Heart left ventricle (tissue), 16 donors: ENCODE results near the gene KCNJ16. TPM values are rescaled to one million over a fixed set of nuclear protein-coding genes. Genes with fewer than 3 reads are reported as not detected.

Experiments
- ATAC-seq, 4 donors: fragments of 200-7000 bp; cut with Tn5 transposase; one replicate each; pipeline ENCODE4 v1.9.1; 2020 to 2022; ENCODE audit warnings: moderate library complexity in 4 of 4, mild to moderate bottlenecking in 3 of 4, moderate number of reproducible peaks in 1 of 4
- DNase-seq, 5 donors: peaks; one replicate each; pipeline ENCODE4 v3.0.0-alpha.2; 2020
- H3K27ac ChIP-seq, 12 donors: fragments of 200-600 bp; sonication (generic) in 4 of 12; one replicate each; pipeline versions ENCODE4 v1.5.0 to v1.8.0; 2016 to 2022; ENCODE audit warnings: mild to moderate bottlenecking in 2 of 12
- H3K27me3 ChIP-seq, 9 donors: fragments of 200-600 bp; sonication (generic) in 2 of 9; one replicate each; pipeline versions ENCODE4 v1.5.1 to v1.8.0; 2016 to 2022; ENCODE audit warnings: mild to moderate bottlenecking in 3 of 9
- H3K36me3 ChIP-seq, 9 donors: fragments of 200-600 bp; sonication (generic) in 2 of 9; one replicate each; pipeline versions ENCODE4 v1.5.0 to v1.8.0; 2018 to 2022; ENCODE audit warnings: mild to moderate bottlenecking in 2 of 9
- H3K4me1 ChIP-seq, 12 donors: fragments of 200-600 bp; sonication (generic) in 4 of 12; one replicate each; pipeline versions ENCODE4 v1.5.0 to v1.8.0; 2016 to 2022; ENCODE audit warnings: mild to moderate bottlenecking in 3 of 12
- H3K4me3 ChIP-seq, 12 donors: fragments of 200-600 bp; sonication (generic) in 4 of 12; one replicate each; pipeline versions ENCODE4 v1.5.0 to v1.8.0; 2017 to 2022; ENCODE audit warnings: mild to moderate bottlenecking in 9 of 12, moderate library complexity in 4 of 12
- H3K9me3 ChIP-seq, 12 donors: fragments of 200-600 bp; sonication (generic) in 4 of 12; one replicate each; pipeline versions ENCODE4 v1.5.0 to v1.8.0; 2016 to 2022; ENCODE audit warnings: mild to moderate bottlenecking in 1 of 12
- CTCF ChIP-seq, 12 donors: fragments of 200-600 bp; sonication (generic) in 4 of 12; IDR thresholded peaks; one replicate each; pipeline versions ENCODE4 v1.5.0 to v1.8.0; 2018 to 2022; ENCODE audit warnings: antibody characterized with exemption in 12 of 12, mild to moderate bottlenecking in 5 of 12
- POLR2A ChIP-seq, 2 donors: fragments of 450-650 bp; IDR thresholded peaks; one replicate each; pipeline ENCODE4 v1.6.1; 2017; ENCODE audit warnings: antibody characterized with exemption in 2 of 2, mild to moderate bottlenecking in 2 of 2, moderate library complexity in 2 of 2
- WGBS, 4 donors: extraction: QIAGEN DNeasy Blood & Tissue Kit in 2 of 4; methylation state at CpG; one replicate each; pipeline versions ENCODE4 v1.1.5 to v1.1.7; 2013 to 2018; 5-methylcytosine and 5-hydroxymethylcytosine counted together
- intact Hi-C, 10 donors: fragments of 100-400 bp; cut with DNase I; formaldehyde crosslinking; loops; one replicate each; pipeline versions ENCODE4 v1.11.1 to v1.14.2; 2022
- polyA plus RNA-seq, 2 donors: library from polyadenylated mRNA; stranded (reverse); fragments of 200-250 nt; gene quantifications; one replicate each; pipeline ENCODE4 v1.2.3, GENCODE V29; 2013
- total RNA-seq, 9 donors: library from RNA; depleted of rRNA in 2 of 9; stranded (reverse); fragments of >200 nt in 2 of 9; fragmentation: NEBNext Ultra II Directional in 3 of 9; extraction: Animal tissue kit (Norgen Biotek cat#: 25700) in 3 of 9; gene quantifications; one replicate each; pipeline versions ENCODE4 v1.1.0 to v1.2.4, GENCODE V29; 2016 to 2023
- donor health status: ischemic (EF 13 %, LVEDD 7.1; RV severe dilation, severe dysfunction).
- donor health status: healthy with polysubstance abuse.
- donor health status: DM: no; HTN: yes; CAD: no.
- donor health status: DM: no; HTN: no; CAD: no.
- donor health status: ischemic (EF 25% LVEDD 6.9; RV normal size, moderate dysfunction).
- donor health status: ischemic (EF 25% LVEDD 5.7; RV mildly dilated, moderate dysfunction).
- donor health status: healthy.
- donor health status: DM: yes; HTN: yes; CAD: no.
- donor health status: ischemic (EF 35%, LVEDD 5.7; RV mildly dilated, moderate dysfunction).
- donor health status: nonischemic (EF 11% LVEDD 7.7; RV severe dilation, severe dysfunction).
- donor health status: DM: yes; HTN: yes; CAD: no.
- donor health status: PGD.
- donor health status: ischemic (EF 29% LVEDD 5.4; RV normal size, mild dysfunction).
- donor health status: nonischemic (EF 23%, LVEDD 6.1; RV moderate dilation, normal function).

KCNJ16 gene
- total and polyA plus RNA-seq, 11 donors = 0.04 to 0.34 TPM; not detected in 9

GRCh38 chr17:70059071-70059470, 16.0 kb upstream of the KCNJ16 start:
- no peaks in the 10 kb centered on the region for H3K9me3 ChIP-seq
- no peak for TF ChIP-seq POLR2A (IDR thresholded peaks at IDR 0.05)
- no peak for TF ChIP-seq CTCF (IDR thresholded peaks at IDR 0.05)
- no peak overlapping the region for H3K27ac ChIP-seq
- ATAC-seq (no peak), DNase-seq (no peak)
- no peak overlapping the region for H3K4me3 ChIP-seq
- WGBS, 4 donors = 49 to 62% (median 57%) methylated on average over 4 of the region's 4 CpGs
- H3K4me1 ChIP-seq = peaks cover 0 to 15% (median 0%) of the 10 kb centered on the region in 12 donors
- no peaks in the 10 kb centered on the region for H3K27me3 ChIP-seq
- no peaks in the 10 kb centered on the region for H3K36me3 ChIP-seq
- intact Hi-C loops = no loop called here

- 50 to 57% (median 54%) methylated on average over 4 of the region's 4 CpGs for WGBS, 4 donors
Measured at GRCh38 chr17:70059649-70060048, 15.4 kb upstream of the KCNJ16 start.

GRCh38 chr17:70060415-70060814, 14.6 kb upstream of the KCNJ16 start:
- DNase-seq (no peak), ATAC-seq (no peak)
- no peak overlapping the region for H3K27ac ChIP-seq
- intact Hi-C loops = no loop called here
- peaks cover 0 to 15% (median 0%) of the 10 kb centered on the region in 12 donors for H3K4me1 ChIP-seq
- no peak overlapping the region for H3K4me3 ChIP-seq
- TF ChIP-seq POLR2A (IDR thresholded peaks at IDR 0.05) = no peak
- no peak for TF ChIP-seq CTCF (IDR thresholded peaks at IDR 0.05)
- no peaks in the 10 kb centered on the region for H3K27me3 ChIP-seq
- H3K9me3 ChIP-seq = no peaks in the 10 kb centered on the region
- WGBS, 4 donors = 22 to 41% (median 37%) methylated on average over 2 of the region's 2 CpGs
- no peaks in the 10 kb centered on the region for H3K36me3 ChIP-seq

More at GRCh38 chr17:70059649-70060048, 15.4 kb upstream of the KCNJ16 start:
- DNase-seq = no peak
- Histone ChIP-seq H3K4me1 (peaks cover 0 to 15% (median 0%) of the 10 kb centered on the region in 12 donors), H3K36me3 (no peaks in the 10 kb centered on the region), H3K4me3 (no peak overlapping the region), H3K27ac (no peak overlapping the region), H3K9me3 (no peaks in the 10 kb centered on the region), H3K27me3 (no peaks in the 10 kb centered on the region)
- TF ChIP-seq POLR2A (IDR thresholded peaks at IDR 0.05) = no peak
- no peak for TF ChIP-seq CTCF (IDR thresholded peaks at IDR 0.05)
- ATAC-seq = peak in 3 of 4 donors; percentile 54 to 62 (median 59)
- intact Hi-C loops = no loop called here

GRCh38 chr17:70067134-70067533, 7.9 kb upstream of the KCNJ16 start:
- 59 to 71% (median 66%) methylated on average over 5 of the region's 5 CpGs for WGBS, 4 donors
- Histone ChIP-seq H3K4me3 (no peak overlapping the region), H3K4me1 (no peaks in the 10 kb centered on the region), H3K27ac (no peak overlapping the region), H3K27me3 (no peaks in the 10 kb centered on the region), H3K36me3 (no peaks in the 10 kb centered on the region), H3K9me3 (no peaks in the 10 kb centered on the region)
- ATAC-seq (no peak), DNase-seq (no peak)
- TF ChIP-seq CTCF (IDR thresholded peaks at IDR 0.05) = no peak
- TF ChIP-seq POLR2A (IDR thresholded peaks at IDR 0.05) = no peak
- intact Hi-C loops = no loop called here
